Erythroblast (primary cell): ENCODE data around the gene NUDT16L1.

Experiments used
- GATA1 ChIP-seq: IDR thresholded peaks from 2 replicates; pipeline ENCODE4 v1.6.1; 2011; ENCODE audit warnings: low read depth, mild to moderate bottlenecking, control low read depth, low read length, moderate library complexity
- POLR2A ChIP-seq: IDR thresholded peaks from 2 replicates; pipeline ENCODE4 v1.6.1; 2011; ENCODE audit warnings: mild to moderate bottlenecking, low read length

GRCh38 chr16:4661661-4662060 lies 31.7 kb upstream of the NUDT16L1 start:
- no peak for TF ChIP-seq POLR2A
- TF ChIP-seq GATA1: no peak
